ENCODE measurements around the gene RD3L. TPM values are rescaled to one million over a fixed set of nuclear protein-coding genes. Genes with fewer than 3 reads are reported as not detected.

RD3L gene
- total and polyA plus RNA-seq, 2 experiments from 2014 or later = not detected

- ATAC-seq (peak; percentile 76), DNase-seq (ENCODE audit: low spot score) (peak; percentile 68)
- H3K27me3 ChIP-seq (ENCODE audit: insufficient read depth) = no peaks in the 10 kb centered on the region
- Mint-ChIP-seq H3K27ac (no peak overlapping the region), H3K4me3 (no peak overlapping the region; the same call in 2 of the 3 replicates), H3K36me3 (ENCODE audit: low read depth) (no peaks in the 10 kb centered on the region), H3K4me1 (peaks cover 9% of the 10 kb centered on the region), H3K27me3 (ENCODE audit: insufficient read depth, low read depth, poor library complexity) (peaks cover 9% of the 10 kb centered on the region), H3K9me3 (no peaks in the 10 kb centered on the region)
- H3K4me1 ChIP-seq (ENCODE audit: insufficient read depth) = peaks cover 4% of the 10 kb centered on the region; the same call in 1 of the 2 replicates
- no peaks in the 10 kb centered on the region for H4K20me1 ChIP-seq (replicated peaks; ENCODE audit: insufficient read depth)
- no peaks in the 10 kb centered on the region for H3K79me2 ChIP-seq (replicated peaks; ENCODE audit: insufficient read depth)
- no peaks in the 10 kb centered on the region for H3K36me3 ChIP-seq (ENCODE audit: insufficient read depth)
- H3K27ac ChIP-seq (ENCODE audit: low read depth) = no peak overlapping the region
- TF ChIP-seq JUNB (IDR thresholded peaks at IDR 0.05; ENCODE audit: unreplicated experiment) (no peak), CTCF (conservative IDR thresholded peaks at IDR 0.05; ENCODE audit: low read depth in 2 of 2) (peak; percentile 34 to 59), STAT1 (IDR thresholded peaks at IDR 0.05; ENCODE audit: unreplicated experiment) (no peak)
- 0 out of 2 replicates have a peak, but pooled peaks cover 3% of the 10 kb centered on the region for H3F3A ChIP-seq (replicated peaks; ENCODE audit: low read depth)
- no peak overlapping the region for H3K4me2 ChIP-seq
- no peaks in the 10 kb centered on the region for H3K9me2 ChIP-seq (ENCODE audit: insufficient read depth)
- H2AFZ ChIP-seq = no peak overlapping the region
- no peak overlapping the region for H3K4me3 ChIP-seq
Measured at GRCh38 chr14:103905842-103906456, 36.4 kb downstream of the RD3L start.

DNA sequence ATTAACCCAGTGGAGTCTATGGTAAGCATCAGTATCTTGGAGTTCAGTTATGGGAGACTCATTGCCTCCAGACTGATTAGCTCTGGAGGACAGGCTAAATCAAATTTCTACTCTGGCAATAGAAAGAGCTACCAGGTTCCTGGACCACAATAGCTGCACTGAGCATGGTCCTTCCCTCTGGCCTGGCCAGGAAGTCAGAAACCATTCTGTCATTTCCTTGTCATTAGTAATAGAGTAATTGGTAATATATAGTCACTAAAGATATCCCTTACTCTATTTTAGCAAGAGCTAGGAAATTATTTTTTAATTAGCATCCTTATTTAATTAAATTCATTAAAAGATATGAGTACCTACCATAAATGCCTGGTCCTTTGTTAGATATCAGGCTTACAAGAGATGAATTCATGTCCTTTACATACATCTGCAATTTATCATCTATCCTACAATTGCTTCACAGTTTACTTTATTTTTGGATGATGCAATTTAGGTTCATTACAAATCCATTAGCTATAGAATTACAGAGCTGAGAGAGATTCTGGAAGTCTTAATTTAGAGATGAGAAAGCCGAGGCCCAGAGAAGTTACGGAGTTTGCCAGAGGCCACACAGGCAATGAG lies 37.7 kb downstream of the RD3L start:
- Histone ChIP-seq H3K4me2 (no peak overlapping the region), H4K20me1 (replicated peaks; ENCODE audit: insufficient read depth) (no peaks in the 10 kb centered on the region), H3K27ac (ENCODE audit: low read depth) (no peak overlapping the region), H3F3A (replicated peaks; ENCODE audit: low read depth) (0 out of 2 replicates have a peak, but pooled peaks cover 3% of the 10 kb centered on the region), H3K4me3 (no peak overlapping the region), H3K4me1 (ENCODE audit: insufficient read depth) (no peaks in the 10 kb centered on the region), H3K36me3 (ENCODE audit: insufficient read depth) (no peaks in the 10 kb centered on the region), H2AFZ (no peak overlapping the region), H3K79me2 (replicated peaks; ENCODE audit: insufficient read depth) (no peaks in the 10 kb centered on the region), H3K27me3 (ENCODE audit: insufficient read depth) (no peaks in the 10 kb centered on the region), H3K9me2 (ENCODE audit: insufficient read depth) (no peaks in the 10 kb centered on the region)
- H3K4me1 Mint-ChIP-seq = peaks cover 5% of the 10 kb centered on the region; the same call in 2 of the 3 replicates
- ATAC-seq (no peak), DNase-seq (ENCODE audit: low spot score) (no peak)
- H3K27me3 Mint-ChIP-seq (ENCODE audit: insufficient read depth, low read depth, poor library complexity) = peaks cover 12% of the 10 kb centered on the region
- no peak overlapping the region for H3K27ac Mint-ChIP-seq
- H3K9me3 Mint-ChIP-seq = no peaks in the 10 kb centered on the region
- H3K4me3 Mint-ChIP-seq = no peak overlapping the region
- no peaks in the 10 kb centered on the region for H3K36me3 Mint-ChIP-seq (ENCODE audit: low read depth)
- TF ChIP-seq, protein P1, sequence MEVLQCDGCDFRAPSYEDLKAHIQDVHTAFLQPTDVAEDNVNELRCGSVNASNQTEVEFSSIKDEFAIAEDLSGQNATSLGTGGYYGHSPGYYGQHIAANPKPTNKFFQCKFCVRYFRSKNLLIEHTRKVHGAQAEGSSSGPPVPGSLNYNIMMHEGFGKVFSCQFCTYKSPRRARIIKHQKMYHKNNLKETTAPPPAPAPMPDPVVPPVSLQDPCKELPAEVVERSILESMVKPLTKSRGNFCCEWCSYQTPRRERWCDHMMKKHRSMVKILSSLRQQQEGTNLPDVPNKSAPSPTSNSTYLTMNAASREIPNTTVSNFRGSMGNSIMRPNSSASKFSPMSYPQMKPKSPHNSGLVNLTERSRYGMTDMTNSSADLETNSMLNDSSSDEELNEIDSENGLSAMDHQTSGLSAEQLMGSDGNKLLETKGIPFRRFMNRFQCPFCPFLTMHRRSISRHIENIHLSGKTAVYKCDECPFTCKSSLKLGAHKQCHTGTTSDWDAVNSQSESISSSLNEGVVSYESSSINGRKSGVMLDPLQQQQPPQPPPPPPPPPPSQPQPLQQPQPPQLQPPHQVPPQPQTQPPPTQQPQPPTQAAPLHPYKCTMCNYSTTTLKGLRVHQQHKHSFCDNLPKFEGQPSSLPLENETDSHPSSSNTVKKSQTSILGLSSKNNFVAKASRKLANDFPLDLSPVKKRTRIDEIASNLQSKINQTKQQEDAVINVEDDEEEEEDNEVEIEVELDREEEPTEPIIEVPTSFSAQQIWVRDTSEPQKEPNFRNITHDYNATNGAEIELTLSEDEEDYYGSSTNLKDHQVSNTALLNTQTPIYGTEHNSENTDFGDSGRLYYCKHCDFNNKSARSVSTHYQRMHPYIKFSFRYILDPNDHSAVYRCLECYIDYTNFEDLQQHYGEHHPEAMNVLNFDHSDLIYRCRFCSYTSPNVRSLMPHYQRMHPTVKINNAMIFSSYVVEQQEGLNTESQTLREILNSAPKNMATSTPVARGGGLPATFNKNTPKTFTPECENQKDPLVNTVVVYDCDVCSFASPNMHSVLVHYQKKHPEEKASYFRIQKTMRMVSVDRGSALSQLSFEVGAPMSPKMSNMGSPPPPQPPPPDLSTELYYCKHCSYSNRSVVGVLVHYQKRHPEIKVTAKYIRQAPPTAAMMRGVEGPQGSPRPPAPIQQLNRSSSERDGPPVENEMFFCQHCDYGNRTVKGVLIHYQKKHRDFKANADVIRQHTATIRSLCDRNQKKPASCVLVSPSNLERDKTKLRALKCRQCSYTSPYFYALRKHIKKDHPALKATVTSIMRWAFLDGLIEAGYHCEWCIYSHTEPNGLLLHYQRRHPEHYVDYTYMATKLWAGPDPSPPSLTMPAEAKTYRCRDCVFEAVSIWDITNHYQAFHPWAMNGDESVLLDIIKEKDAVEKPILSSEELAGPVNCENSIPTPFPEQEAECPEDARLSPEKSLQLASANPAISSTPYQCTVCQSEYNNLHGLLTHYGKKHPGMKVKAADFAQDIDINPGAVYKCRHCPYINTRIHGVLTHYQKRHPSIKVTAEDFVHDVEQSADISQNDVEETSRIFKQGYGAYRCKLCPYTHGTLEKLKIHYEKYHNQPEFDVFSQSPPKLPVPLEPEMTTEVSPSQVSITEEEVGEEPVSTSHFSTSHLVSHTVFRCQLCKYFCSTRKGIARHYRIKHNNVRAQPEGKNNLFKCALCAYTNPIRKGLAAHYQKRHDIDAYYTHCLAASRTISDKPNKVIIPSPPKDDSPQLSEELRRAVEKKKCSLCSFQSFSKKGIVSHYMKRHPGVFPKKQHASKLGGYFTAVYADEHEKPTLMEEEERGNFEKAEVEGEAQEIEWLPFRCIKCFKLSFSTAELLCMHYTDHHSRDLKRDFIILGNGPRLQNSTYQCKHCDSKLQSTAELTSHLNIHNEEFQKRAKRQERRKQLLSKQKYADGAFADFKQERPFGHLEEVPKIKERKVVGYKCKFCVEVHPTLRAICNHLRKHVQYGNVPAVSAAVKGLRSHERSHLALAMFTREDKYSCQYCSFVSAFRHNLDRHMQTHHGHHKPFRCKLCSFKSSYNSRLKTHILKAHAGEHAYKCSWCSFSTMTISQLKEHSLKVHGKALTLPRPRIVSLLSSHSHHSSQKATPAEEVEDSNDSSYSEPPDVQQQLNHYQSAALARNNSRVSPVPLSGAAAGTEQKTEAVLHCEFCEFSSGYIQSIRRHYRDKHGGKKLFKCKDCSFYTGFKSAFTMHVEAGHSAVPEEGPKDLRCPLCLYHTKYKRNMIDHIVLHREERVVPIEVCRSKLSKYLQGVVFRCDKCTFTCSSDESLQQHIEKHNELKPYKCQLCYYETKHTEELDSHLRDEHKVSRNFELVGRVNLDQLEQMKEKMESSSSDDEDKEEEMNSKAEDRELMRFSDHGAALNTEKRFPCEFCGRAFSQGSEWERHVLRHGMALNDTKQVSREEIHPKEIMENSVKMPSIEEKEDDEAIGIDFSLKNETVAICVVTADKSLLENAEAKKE (CRISPR knock-in tag; IDR thresholded peaks at IDR 0.05) = no peak
- TF ChIP-seq CREB1 (CRISPR knock-in tag; IDR thresholded peaks at IDR 0.05; ENCODE audit: low read depth) = no peak
- TF ChIP-seq CTCF (conservative IDR thresholded peaks at IDR 0.05; ENCODE audit: low read depth in 2 of 2) = no peak
- TF ChIP-seq ETS1 (IDR thresholded peaks at IDR 0.05) = no peak
- no peak for TF ChIP-seq POLR2AphosphoS5 (IDR thresholded peaks at IDR 0.05; ENCODE audit: low read depth)
- no peak for TF ChIP-seq ZNF114 (CRISPR knock-in tag; IDR thresholded peaks at IDR 0.05)
- no peak for TF ChIP-seq STAT1 (IDR thresholded peaks at IDR 0.05; ENCODE audit: unreplicated experiment)
- no peak for TF ChIP-seq ZNF331 (CRISPR knock-in tag; IDR thresholded peaks at IDR 0.05; ENCODE audit: low read depth)

All from GM23338 (cell line).